NCI-H1436 (cell line): ENCODE measurements around the gene FARS2.

Experiments used
- DNase-seq: peaks from one replicate; lab custom pipeline; 2025; lab: John Stamatoyannopoulos, UW

Gene FARS2

DNA sequence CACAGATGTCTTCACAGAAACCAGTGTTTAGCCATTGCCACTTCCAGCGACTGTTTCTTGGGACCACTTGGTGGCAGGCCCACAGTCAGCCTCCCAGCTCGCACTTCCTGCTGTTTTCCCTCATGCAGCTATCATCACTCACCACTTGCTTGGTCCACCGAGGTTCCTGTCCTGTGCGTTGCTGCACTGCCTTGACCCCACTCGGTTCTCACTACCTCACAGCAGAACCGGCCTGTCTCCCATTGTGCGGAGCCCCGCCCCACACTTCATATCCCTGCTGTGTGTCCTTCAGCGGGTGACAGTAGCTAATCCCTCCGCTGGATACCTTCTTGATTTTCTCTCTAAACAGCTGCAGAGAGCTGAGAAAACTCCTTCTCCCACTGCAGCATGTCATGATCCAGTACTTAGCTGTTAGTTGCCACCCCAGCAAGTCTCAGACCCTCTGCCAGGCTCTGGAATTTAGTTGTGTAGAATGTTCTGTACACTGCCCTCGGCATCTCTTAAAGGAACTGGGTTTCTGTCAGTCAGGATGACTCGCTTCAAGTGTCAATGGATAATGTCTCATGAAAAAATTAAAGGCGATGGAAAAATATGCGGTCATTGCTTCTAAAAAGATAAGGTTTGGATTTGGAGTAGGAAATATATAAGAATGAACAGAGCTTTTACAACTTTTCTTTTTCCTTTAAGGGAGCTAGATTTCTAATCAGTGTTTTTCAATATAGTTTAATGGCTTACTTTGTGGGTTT, 208.0 kb downstream of the FARS2 start:
- DNase-seq, result no peak

DNA sequence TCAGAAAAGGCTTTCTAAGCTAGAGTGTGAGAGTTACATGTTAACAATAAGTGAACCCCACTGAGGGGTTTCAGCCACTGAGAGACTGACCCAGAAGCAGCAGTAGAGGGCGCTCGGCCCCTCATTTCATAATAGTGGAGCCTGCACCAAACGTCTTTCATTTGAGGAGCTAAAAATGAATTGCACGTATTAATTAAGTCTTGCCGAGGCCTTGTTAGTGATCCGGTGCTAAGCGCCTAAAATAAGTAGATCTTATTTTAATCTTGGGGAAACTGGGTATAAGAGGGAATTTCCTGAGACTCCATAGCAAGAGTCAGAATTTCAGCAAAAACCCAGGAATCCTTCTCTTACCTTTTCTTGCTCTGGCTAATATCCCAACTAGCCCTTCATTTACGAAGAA, 209.7 kb downstream of the FARS2 start:
- peak; percentile 67 for DNase-seq

DNA sequence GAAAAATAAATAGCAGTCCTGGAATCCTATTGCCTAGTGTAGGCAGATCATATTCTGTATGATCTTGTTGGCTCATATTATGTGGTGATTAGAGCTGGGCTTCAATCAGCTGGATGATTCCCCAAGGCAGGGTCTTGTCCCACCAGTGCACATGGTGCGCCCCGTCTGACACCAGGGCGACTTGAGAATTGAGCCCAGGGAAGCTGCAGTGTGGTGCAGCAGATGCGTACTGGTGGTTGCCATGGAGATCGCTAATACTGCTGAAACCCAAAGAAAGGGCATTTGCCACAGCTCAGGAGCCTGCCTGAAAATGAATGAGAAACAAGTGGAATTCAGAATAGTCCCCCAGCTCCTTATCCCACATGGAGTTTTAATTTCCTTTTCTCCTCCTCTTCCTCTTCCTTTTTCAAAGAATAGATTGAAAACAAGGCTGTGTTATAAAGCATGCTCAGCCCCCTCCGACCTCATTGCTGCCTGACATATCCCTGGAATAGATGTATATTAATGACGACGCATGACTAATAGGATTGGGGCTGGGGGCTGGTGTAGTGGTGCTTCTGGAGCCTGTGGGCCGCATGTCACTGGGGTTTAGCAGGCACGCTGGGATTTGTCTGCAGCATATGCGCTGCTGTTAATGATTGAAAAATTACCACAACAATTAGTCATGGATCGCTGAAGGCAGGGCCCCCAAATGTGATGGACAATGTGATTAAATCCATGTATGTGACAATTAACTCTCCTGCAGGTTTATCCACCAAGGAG, 210.5 kb downstream of the FARS2 start:
- peak; percentile 10 for DNase-seq

DNA sequence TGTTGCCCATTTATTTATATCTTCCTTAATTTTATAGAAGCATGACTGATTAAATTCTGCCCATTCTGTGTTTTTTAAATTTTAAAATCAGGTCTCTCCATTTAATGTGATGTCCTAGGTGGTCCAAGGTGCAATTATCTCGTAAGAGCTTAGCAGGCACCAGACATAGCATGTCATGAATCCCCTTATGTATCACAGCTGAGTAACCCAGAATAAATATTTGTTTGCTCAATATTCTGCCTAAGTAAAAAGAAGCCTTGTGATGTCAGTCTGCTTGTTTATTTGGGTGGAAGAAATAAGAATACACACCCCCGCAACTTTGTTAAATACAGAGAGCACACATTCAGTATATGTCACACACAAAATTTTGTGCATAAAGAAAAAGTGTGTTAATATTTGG, 211.3 kb downstream of the FARS2 start:
- DNase-seq, result no peak

DNA sequence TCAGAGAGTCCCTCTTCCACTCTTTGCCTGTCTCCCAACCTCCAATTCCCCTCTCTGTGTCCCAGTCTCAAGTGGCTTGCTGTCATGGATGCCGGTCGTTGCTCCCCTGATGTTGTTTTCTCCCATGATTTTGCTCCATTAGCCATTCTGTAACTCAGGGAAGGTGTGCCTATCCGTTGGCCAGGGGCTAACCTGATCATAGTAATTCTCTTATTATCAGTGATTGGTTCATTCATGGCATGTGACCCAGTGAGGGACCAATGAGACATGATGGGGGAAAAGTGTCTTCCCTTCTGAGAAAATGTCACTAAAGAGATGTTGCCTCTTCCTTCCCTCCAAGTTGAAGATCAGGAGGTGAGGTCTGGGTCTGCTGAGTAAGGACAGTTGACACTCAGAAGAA, 214.5 kb downstream of the FARS2 start:
- DNase-seq, result no peak

DNA sequence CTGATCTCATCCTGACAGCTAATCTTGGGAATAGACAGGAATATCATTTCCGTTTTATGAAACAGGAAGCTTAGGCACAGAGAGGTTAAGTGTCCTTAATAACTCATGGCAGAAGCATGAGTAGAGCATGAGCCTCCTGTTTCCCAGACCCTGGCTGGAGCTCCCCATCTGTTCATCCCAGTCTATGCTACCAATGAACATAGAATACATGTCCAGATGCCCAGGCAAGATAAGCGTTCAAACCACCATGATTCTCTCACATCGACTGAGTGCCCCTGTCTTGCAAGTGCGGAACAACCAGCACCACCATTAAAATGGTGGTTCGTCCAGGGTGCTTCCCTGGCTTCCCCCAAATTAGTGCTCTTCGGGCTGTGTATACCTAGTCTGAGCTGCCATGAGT, 217.1 kb downstream of the FARS2 start:
- DNase-seq, result no peak

DNA sequence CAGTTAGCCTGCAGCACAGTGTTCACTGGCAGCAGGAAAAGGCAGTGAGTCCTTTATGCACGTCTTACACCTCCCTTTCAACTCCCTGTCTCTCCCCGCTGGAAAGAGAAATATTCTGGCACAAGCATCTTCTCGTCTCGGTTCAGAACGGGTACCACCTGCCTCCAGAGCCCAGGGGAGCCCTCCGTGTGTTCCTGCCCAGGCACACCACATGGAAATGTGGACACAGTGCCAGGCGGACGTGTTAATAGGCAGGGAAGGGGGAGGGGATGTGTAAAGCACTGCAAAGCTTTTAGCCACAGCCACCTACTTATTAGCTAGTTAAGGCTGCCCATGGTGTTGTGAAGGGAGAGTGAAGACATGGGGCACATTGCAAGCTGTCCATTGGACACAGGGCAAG, 219.7 kb downstream of the FARS2 start:
- peak; percentile 64 for DNase-seq

DNA sequence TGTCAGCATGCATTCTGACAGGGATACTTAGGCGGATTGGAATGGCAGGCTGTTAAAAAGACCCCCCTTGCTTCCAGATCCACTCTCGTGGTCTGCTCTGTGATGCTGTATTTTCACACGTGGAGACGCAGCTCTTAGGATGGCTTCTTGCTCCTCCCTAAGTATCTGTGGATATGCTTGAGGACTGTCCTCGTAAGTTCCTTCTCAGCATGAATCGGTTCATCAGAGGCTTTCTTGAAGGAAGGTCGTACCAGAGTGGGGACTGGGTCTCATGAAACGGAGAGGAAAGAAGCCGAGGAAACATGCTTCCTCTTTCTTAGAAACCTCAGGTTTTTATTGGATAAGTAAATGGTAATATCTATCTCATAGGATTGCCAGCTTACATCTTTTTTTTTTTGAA, 220.4 kb downstream of the FARS2 start:
- DNase-seq, result no peak

DNA sequence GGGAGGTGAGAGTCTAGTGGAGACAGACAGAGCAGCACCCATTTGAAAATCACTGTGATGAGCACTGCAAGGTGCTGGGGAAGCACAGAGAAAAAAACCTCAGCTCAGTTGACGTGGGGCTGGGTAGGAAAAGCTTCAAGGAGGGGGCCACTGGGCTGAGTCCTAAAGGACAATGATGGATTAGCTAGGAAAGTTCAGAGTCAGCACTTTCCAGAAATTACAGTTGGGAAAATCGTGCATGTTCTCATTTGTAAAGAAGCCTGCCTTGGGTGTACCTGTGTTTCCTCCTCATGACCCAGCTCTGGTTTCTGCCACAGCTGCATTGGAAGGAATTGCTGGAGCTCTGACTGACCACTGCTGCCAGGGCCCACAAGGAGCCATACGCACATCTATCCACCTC, 221.3 kb downstream of the FARS2 start:
- DNase-seq, result no peak

DNA sequence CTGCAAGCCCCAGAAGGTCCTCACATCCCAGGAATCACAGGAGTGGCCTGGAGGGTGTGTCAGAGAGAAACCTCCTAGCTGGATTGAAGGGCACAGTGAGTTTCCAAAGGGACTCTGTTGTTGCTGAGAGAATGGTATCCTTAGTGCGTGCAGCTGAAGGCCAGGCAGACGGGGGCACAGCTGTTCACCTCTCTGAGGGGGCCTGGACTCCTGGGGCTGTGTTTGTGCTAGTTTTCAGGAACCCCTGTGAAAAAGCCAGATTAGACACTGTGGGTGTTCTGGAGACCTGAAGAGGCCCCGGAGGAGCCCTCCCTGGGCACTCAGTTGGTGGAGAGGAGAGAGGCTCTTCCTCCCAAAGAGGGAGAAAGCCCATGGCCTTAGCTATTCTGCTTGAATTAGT, 223.4 kb downstream of the FARS2 start:
- DNase-seq, result no peak

DNA sequence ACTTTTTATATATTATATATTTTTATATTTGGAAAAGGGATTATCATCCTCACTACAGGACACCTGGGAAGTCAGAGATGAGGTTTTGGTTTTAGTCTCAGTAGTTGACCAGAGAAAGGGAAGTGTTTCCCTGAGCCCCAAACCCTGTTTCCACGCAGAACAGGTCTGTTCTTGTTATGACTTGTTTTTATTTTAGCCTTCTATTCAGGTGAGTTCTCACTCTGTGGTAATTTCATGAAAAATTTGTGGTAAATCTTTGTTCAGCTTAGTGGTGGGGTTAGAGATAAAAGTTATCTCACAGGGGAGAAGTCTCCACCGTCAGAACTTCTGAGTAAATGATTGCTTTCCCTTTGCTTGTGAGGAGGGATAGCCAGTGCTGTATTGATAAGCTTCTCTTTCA, 224.9 kb downstream of the FARS2 start:
- DNase-seq, result no peak

DNA sequence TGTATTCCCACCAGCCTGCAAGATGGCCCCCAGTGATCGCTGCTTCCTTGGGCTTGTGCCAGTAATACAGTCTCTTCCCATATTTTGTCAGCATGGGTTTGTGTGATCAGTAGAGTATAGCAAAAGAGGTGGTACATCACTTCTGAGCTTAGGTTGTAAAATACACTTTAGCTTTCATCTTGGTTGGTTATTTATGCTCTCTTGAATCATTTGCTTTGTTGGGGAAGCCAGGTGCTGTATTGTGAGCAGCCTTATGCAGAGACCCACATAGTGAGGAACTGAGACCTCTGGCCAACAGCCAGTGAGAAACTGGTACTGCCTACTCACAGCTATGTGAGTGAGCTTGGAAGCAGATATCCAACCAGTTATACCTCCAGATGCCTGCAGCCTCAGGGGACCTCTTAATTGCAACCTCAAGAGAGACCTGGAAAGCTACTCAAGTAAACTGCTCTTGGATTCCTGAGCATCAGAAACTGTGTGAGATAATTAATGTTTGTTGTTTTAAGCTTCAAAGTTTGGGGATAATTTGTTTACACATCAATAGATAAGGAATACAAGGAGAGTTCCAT, 229.3 kb downstream of the FARS2 start:
- peak; percentile 27 for DNase-seq

DNA sequence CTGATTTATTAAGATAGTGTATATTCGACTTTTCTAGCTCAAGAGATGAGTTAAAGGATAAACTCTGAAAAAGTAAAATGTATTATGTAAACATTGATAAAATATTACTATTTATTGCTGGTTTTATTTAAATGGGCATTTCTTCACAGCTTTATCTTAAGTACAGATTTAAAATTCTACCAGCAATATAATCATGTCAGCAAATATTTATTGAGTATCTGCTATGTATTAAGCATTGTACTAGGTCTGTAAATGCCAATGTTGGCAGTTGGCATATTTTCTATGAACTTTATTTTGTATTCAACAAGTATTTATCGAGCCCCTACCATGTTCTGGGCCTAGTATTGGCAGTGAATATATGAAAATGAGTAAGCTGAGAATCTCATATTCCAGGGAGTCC, 231.0 kb downstream of the FARS2 start:
- DNase-seq, result no peak

DNA sequence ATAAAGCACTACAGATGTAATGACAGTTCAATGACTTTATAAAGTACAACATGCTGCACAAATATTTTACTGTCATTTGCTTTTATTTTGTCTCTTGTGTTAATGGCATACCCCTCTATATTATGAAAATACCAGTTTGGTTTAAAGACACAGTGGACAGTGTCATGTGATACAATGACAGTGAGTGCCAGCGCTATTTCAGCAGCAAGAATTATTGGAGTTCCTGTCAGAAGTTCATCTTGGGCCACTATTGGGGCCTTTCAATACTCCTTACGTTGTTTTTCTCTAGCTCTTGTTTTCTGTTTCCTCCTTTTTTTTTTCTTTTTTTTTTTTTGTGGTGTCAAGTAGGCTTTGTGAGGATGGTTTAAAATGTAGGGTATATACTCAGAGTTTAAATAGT, 232.5 kb downstream of the FARS2 start:
- DNase-seq, result no peak

DNA sequence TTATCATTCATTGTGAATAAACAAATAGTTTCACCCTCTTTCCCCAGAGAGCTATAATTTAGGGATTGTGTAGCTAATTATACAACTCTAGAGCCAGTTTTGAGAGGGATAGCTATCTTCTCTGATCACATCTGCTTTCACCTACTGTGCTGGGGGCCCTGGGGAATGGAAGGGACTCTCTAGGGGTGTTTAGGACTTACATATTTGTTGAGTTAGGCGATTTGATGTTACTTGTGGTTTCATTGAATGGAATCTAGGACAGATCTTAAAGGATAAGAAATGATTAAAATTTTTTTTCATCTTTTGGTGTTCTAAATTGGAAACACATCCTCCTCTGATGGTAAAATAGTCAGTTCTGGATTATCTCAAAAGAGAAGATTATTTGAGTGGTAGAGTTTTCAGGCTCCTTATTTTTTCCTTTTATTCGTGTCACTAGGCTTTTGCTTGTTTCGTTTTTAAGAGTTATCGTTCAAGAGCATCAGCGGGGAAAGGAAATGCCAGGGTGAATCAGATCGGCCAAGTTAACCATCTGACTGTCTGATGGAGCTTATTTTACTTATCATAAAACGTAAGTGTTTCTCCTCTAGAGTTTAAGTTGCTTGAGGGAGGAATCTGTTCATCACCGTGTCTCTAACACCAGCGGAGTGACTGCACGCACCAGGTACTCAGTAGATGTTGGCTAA, 236.7 kb downstream of the FARS2 start:
- peak; percentile 79 for DNase-seq

DNA sequence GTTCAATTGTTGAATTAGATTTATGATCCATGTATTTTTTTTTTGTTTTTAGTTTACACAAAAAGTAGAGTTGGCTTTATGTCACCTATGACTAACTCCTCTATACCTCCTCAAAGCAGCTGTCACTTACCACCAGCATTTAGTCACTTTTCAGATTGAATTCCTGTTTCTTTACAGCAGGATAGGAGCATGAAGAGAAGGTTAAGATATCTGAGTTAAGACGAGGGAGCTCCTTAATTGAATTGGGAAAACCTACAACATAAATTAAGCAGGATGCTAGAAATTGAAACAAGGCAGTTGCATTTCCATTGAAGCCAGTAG, 237.2 kb downstream of the FARS2 start:
- no peak for DNase-seq

DNA sequence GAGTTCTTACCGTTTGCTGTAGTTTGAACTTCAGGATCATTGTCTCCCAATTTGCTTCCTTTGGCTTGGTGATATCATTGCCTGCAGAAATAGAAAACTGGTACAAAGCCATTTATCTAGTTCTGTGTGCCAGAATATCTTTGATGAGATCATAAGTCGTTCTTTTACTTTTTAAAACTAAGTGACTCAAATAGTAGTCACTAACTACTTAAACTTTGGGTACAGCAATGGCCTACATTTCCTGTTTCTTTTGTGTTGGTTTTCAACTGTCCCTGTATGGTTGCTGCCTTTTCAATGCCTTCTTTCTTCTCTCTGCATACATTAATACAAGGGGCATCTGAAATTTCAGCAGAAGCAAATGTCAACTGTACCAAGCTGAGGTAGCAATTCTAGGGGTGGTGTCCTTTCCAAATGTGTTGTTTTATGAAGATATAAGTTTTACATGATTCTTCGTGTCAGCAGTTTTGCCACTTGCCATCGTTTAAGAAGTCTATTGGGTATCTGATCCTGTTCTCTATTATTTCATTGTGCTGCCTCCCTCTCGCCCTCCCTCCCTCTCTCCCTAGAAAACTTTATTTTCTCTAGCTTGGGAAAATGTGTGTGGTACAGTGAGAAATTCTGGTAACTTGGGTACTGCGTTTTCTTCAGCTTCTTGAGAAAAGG, 238.5 kb downstream of the FARS2 start:
- DNase-seq, result no peak

DNA sequence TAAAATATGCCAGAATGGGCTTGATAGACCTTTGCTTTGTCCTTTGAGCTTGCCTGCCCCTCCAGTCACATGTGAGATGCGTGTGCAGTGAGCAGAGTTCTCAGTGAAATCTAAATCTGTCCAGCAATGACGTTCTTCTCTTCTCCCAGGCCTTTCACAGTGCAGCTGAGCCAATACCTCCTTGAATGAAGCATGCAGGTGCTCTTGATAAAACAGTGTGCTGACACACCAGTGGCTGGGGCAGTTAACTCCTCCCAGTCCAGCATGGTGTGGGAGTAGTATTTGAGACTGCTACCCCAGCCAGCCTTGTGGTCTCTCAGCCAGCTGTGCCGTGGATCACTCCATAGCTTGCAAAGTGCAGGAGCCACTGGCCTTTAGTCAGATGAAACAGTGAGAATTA, 240.5 kb downstream of the FARS2 start:
- DNase-seq, result no peak

DNA sequence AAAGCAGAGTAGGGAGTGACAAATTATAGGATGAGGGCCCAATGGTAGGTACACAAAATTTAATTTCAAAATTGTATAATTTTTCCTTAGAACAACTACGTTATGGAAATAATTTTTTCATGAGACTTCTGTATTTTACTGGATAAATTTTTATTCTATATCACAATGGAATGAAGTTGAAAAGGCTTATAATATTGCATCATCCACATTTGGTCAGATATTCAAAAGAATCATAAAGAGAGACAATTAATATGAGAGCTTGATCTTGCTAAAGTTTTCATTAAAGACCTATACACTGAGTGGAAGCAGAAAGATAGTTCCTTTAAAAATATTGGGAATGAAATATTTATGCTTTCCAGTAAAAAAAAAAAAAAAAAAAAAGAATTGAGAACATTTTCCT, 242.8 kb downstream of the FARS2 start:
- DNase-seq, result no peak

DNA sequence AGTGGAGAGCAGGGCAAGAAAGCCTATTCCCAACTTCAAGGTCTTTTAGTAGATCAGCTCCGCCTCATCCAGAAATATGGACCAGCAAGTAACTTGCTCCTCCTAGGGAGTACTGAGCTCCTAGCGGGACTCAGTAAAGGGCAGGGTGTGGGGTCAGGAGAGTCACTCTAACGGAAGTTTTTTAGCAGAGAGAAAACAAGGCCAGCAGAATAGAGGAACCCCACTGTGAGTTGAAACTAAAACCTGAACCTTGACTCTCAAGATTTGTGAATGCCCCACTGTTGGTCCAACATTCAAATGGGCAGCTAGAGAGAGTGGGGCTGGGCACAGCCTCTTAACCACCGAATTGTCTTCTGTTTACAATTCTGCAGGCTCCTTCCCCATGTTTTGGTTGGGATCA, 244.8 kb downstream of the FARS2 start:
- DNase-seq, result no peak

DNA sequence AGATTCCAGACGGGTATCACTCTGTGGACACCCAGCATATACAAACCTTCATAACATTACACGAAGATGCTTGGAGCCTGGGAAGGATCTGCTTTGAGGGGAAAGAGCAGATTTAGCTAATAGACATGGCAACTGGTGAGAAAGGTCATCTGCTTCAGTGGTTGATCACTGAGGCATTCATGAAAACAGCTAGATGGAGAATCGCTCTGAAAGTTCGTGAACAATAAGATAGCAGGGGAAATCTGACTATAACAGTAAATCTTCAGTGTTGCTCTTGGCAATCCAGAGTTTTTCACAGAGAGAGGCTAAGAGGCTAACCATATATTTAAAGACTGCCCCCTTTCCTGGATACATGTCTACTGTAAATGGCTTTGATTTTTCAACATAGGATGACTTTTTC, 245.3 kb downstream of the FARS2 start:
- no peak for DNase-seq

DNA sequence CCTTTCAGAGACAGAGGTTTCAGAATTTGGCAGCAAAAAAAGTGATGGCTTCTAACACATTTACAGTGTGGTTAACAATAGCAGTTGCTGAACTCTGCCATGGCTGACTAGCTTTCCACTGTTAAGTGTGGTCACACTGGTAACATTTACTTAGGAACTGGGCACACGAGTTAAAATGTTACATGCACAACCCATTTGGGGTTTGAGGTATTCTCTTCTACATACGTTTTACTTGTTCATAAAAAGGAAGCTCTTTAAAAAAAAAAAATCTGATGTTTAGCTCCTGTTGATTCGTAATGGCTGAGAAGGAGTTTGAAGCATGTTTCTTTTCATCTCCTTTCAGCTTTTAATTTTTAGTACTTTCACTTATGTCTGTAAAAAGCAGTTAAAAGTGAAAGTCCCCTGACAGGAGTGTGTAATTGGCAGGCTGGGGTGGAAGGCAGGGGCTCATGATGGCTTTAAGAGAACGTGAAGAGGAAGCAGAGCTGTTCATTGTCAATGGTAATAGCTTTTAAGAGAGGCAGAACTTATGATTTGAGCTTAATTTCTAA, 245.9 kb downstream of the FARS2 start:
- no peak for DNase-seq
